ENCODE measurements around the gene BCL2L15. TPM values are rescaled to one million over a fixed set of nuclear protein-coding genes. Genes with fewer than 3 reads are reported as not detected.

BCL2L15 gene
- total and polyA plus RNA-seq, 2 of the 13 experiments (the other 11 are each of a cell fraction or from before 2014, with no cell fraction given), result 0.03 to 0.27 TPM

- TF ChIP-seq NR2F6 (IDR thresholded peaks at IDR 0.05), result no peak
- peak; percentile 49; the same call in 1 of the 2 replicates for TF ChIP-seq NR2F6 (CRISPR knock-in tag; IDR thresholded peaks at IDR 0.05)
- TF ChIP-seq HMGXB3 (CRISPR knock-in tag; IDR thresholded peaks at IDR 0.05; ENCODE audit: borderline replicate concordance), result peak; percentile 14
- TF ChIP-seq HOXA3 (CRISPR knock-in tag; IDR thresholded peaks at IDR 0.05), result peak; percentile 97
- no peak for TF ChIP-seq ZBTB8A (CRISPR knock-in tag; IDR thresholded peaks at IDR 0.05; ENCODE audit: borderline replicate concordance, low read depth)
- peak; percentile 82 for TF ChIP-seq HIVEP1 (CRISPR knock-in tag; IDR thresholded peaks at IDR 0.05)
- 0 out of 2 replicates have a peak, but pooled peaks have one; percentile 28 for TF ChIP-seq FOXA1 (IDR thresholded peaks at IDR 0.05)
- peak; percentile 89 for TF ChIP-seq FOXA1 (CRISPR knock-in tag; IDR thresholded peaks at IDR 0.05)
- no peak; the same call in 1 of the 2 replicates for TF ChIP-seq ZIK1 (CRISPR knock-in tag; IDR thresholded peaks at IDR 0.05; ENCODE audit: borderline replicate concordance, low read depth)
- peak; percentile 70 for TF ChIP-seq CHD2 (IDR thresholded peaks at IDR 0.05; ENCODE audit: low read depth, low read length)
- no peak for TF ChIP-seq EEA1 (CRISPR knock-in tag; IDR thresholded peaks at IDR 0.05; ENCODE audit: borderline replicate concordance)
- peak; percentile 48; the same call in 1 of the 2 replicates for TF ChIP-seq MYPOP (CRISPR knock-in tag; IDR thresholded peaks at IDR 0.05)
- TF ChIP-seq ZFAT (CRISPR knock-in tag; conservative IDR thresholded peaks at IDR 0.05), result no peak
- TF ChIP-seq ZNF441 (CRISPR knock-in tag; IDR thresholded peaks at IDR 0.05; ENCODE audit: borderline replicate concordance), result no peak
- peak; percentile 76; the same call in 1 of the 2 replicates for TF ChIP-seq POLR2AphosphoS2 (IDR thresholded peaks at IDR 0.05; ENCODE audit: low read depth, low read length)
- TF ChIP-seq U2AF2 (IDR thresholded peaks at IDR 0.05; ENCODE audit: low read depth, low read length), result no peak
- no peak for TF ChIP-seq ZNF766 (CRISPR knock-in tag; IDR thresholded peaks at IDR 0.05; ENCODE audit: borderline replicate concordance)
- TF ChIP-seq SMARCC2 (IDR thresholded peaks at IDR 0.05), result no peak
- TF ChIP-seq GRHL1 (CRISPR knock-in tag; conservative IDR thresholded peaks at IDR 0.05), result no peak
- no peak for TF ChIP-seq MXD3 (CRISPR knock-in tag; IDR thresholded peaks at IDR 0.05)
- 0 out of 2 replicates have a peak, but pooled peaks have one; percentile 41 for TF ChIP-seq ZNF513 (CRISPR knock-in tag; conservative IDR thresholded peaks at IDR 0.05)
These were observed 41.8 kb upstream of the BCL2L15 start, which contains the start of gene HIPK1 (continued) for GRCh38 chr1:113928941-113929749.

Data from HepG2 (cell line).